K562 (cell line): ENCODE measurements around the gene PITPNM1. TPM values are rescaled to one million over a fixed set of nuclear protein-coding genes. Genes with fewer than 3 reads are reported as not detected.

ENCODE experiments used
- CTBP1 ChIP-seq: fragments of 450-650 bp; IDR thresholded peaks from 2 replicates; pipeline ENCODE4 v1.6.1; 2016; ENCODE audit warnings: borderline replicate concordance
- DIDO1 ChIP-seq: fragments of 450-650 bp; IDR thresholded peaks from 2 replicates; pipeline ENCODE4 v1.6.1; 2016; ENCODE audit warnings: low read depth, missing biosample characterization, missing genetic modification characterization
- FOXP1 ChIP-seq: sonication (generic); formaldehyde crosslinking; IDR thresholded peaks from 2 replicates; pipeline ENCODE4 v1.8.0; 2022; ENCODE audit warnings: mild to moderate bottlenecking, missing genetic modification reagents
- GATA2 ChIP-seq: sonication (generic); formaldehyde crosslinking; IDR thresholded peaks from 2 replicates; pipeline ENCODE4 v1.4.0; 2020; ENCODE audit warnings: mild to moderate bottlenecking, missing genetic modification reagents
- JUND ChIP-seq, 2 experiments: IDR thresholded peaks; 2 replicates in 1 of 2; 3 replicates in 1 of 2; pipeline ENCODE4 v1.6.1; 2011; ENCODE audit warnings: borderline replicate concordance in 2 of 2, low read depth in 2 of 2, low read length in 2 of 2, improper control_type of control experiment in 1 of 2, missing biosample characterization in 1 of 2, missing genetic modification characterization in 1 of 2, missing genetic modification reagents in 1 of 2
- KHSRP ChIP-seq: fragments of 450-650 bp; IDR thresholded peaks from 2 replicates; pipeline ENCODE4 v1.6.1; 2017
- L3MBTL2 ChIP-seq: fragments of 450-650 bp; IDR thresholded peaks from 2 replicates; pipeline ENCODE4 v1.6.1; 2016; ENCODE audit warnings: mild to moderate bottlenecking, moderate library complexity
- RFX5 ChIP-seq: IDR thresholded peaks from 2 replicates; pipeline ENCODE4 v1.6.1; 2011; ENCODE audit warnings: low read depth, mild to moderate bottlenecking, improper control_type of control experiment, low read length
- RFX7 ChIP-seq: fragments of 250-450 bp; sonication (Bioruptor Pico); IDR thresholded peaks from 2 replicates; pipeline ENCODE4 v1.5.1; 2021; ENCODE audit warnings: mild to moderate bottlenecking
- SMAD4 ChIP-seq: fragments of 250-450 bp; sonication (Bioruptor Pico); conservative IDR thresholded peaks from 2 replicates; pipeline ENCODE4 v1.8.0; 2021; ENCODE audit warnings: inconsistent platforms, mild to moderate bottlenecking, moderate library complexity
- SMARCA4 ChIP-seq: fragments of 450-650 bp; IDR thresholded peaks from 2 replicates; pipeline ENCODE4 v1.6.1; 2016
- TCF3 ChIP-seq: sonication (generic); formaldehyde crosslinking; IDR thresholded peaks from 2 replicates; pipeline ENCODE4 v1.4.0; 2020; ENCODE audit warnings: mild to moderate bottlenecking, missing genetic modification reagents
- ZNF146 ChIP-seq: IDR thresholded peaks from one replicate; pipeline ENCODE4 v1.6.1; 2018; ENCODE audit warnings: missing compliant biosample characterization; ENCODE audit not compliant: unreplicated experiment
- ZNF282 ChIP-seq: sonication (generic); formaldehyde crosslinking; IDR thresholded peaks from 2 replicates; pipeline ENCODE4 v1.8.1; 2023; ENCODE audit warnings: missing genetic modification reagents
- ZNF507 ChIP-seq: conservative IDR thresholded peaks from 2 replicates; pipeline ENCODE4 v1.6.1; 2017; ENCODE audit warnings: missing genetic modification characterization, missing compliant biosample characterization
- polyA plus RNA-seq, 8 experiments: library from polyadenylated mRNA; depleted of rRNA in 4 of 8; stranded (reverse) in 5 of 8; unstranded in 3 of 8; fragments of >200 nt; fragmentation: Nextera tagmentation in 2 of 8; fragmentation: Illumina TruSeq in 1 of 8; extraction: Ambion mirVana in 2 of 8; extraction: Trizol in 1 of 8; gene quantifications; 2 replicates each; pipeline versions ENCODE4 v1.2.1 to v1.2.3, GENCODE V29; 2011 to 2014; ENCODE audit warnings: inconsistent platforms in 1 of 8, missing spikeins in 1 of 8
- total RNA-seq, 7 experiments: library from RNA; depleted of rRNA in 6 of 7; stranded (reverse); fragments of >200 nt in 6 of 7; fragmentation: Illumina TruSeq in 2 of 7; extraction: Trizol in 2 of 7; gene quantifications; 2 replicates each; pipeline versions ENCODE4 v1.2.1 to v1.2.3, GENCODE V29; 2011 to 2021; ENCODE audit warnings: low replicate concordance in 1 of 7
- TF ChIP-seq, protein P1 (sequence below), 2 experiments: IDR thresholded peaks; 2 replicates each; pipeline ENCODE4 v1.6.1; 2012; ENCODE audit warnings: improper control_type of control experiment in 2 of 2, low read depth in 2 of 2, low read length in 2 of 2, borderline replicate concordance in 1 of 2
- TF ChIP-seq, protein P2 (sequence below): fragments of 250-450 bp; sonication (Bioruptor Pico); IDR thresholded peaks from 2 replicates; pipeline ENCODE4 v1.6.1; 2021; ENCODE audit warnings: mild to moderate bottlenecking
- TF ChIP-seq, protein P3 (sequence below): IDR thresholded peaks from 2 replicates; pipeline ENCODE4 v1.6.1; 2011; ENCODE audit warnings: borderline replicate concordance, low read depth, mild to moderate bottlenecking, moderate library complexity, low read length; ENCODE audit not compliant: insufficient read depth, poor library complexity, severe bottlenecking
- TF ChIP-seq, protein P4 (sequence below): fragments of 250-450 bp; sonication (Bioruptor Pico); IDR thresholded peaks from 2 replicates; pipeline ENCODE4 v1.4.0; 2020; ENCODE audit warnings: mild to moderate bottlenecking, moderate library complexity
- TF ChIP-seq, protein P5 (sequence below): fragments of 250-450 bp; sonication (Bioruptor Pico); IDR thresholded peaks from 2 replicates; pipeline ENCODE4 v1.4.0; 2020

The PITPNM1 gene
- total and polyA plus RNA-seq, 9 of the 15 experiments (the other 6 are each of a cell fraction or from before 2014, with no cell fraction given): 0.11 to 53.7 (median 16.0) TPM

DNA sequence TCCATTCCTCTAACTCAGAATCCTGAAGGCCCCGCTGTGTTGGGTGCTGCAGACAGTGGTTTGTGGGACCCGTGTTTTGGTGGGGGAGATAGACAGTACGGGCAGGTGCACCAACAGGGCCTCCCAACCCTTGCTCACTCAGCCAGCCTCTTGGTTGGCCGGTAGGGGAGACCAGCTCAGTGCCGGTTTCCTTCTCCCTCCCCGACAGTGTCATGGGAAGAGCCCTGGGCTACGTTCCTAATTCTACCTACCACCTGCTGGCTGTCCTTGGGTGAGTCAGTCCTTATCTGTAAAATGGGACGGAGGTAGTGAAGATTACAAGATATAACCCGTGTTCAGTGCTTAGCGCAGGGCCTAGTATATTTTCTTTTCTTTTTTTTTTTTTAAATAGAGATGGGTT, 42.0 kb downstream of the PITPNM1 start (continued):
- TF ChIP-seq GATA2 (CRISPR knock-in tag) (peak; percentile 69), RFX7 (CRISPR knock-in tag) (no peak), SMAD4 (CRISPR knock-in tag) (peak; percentile 8; the same call in 1 of the 2 replicates), ZNF146 (CRISPR knock-in tag) (no peak), SMARCA4 (peak; percentile 48; the same call in 1 of the 2 replicates), JUND (IDR thresholded peaks at IDR 0.05; ENCODE audit: borderline replicate concordance, low read depth, low read length) (peak; percentile 77), JUND (tag; IDR thresholded peaks at IDR 0.05; ENCODE audit: borderline replicate concordance, low read depth, low read length) (peak; percentile 65; the same call in 1 of the 3 replicates), RFX5 (no peak), L3MBTL2 (no peak), CTBP1 (0 out of 2 replicates have a peak, but pooled peaks have one; percentile 22), ZNF507 (no peak), KHSRP (no peak), TCF3 (0 out of 2 replicates have a peak, but pooled peaks have one; percentile 10), ZNF282 (no peak), FOXP1 (CRISPR knock-in tag) (no peak), DIDO1 (tag) (no peak)
- TF ChIP-seq, protein P1, sequence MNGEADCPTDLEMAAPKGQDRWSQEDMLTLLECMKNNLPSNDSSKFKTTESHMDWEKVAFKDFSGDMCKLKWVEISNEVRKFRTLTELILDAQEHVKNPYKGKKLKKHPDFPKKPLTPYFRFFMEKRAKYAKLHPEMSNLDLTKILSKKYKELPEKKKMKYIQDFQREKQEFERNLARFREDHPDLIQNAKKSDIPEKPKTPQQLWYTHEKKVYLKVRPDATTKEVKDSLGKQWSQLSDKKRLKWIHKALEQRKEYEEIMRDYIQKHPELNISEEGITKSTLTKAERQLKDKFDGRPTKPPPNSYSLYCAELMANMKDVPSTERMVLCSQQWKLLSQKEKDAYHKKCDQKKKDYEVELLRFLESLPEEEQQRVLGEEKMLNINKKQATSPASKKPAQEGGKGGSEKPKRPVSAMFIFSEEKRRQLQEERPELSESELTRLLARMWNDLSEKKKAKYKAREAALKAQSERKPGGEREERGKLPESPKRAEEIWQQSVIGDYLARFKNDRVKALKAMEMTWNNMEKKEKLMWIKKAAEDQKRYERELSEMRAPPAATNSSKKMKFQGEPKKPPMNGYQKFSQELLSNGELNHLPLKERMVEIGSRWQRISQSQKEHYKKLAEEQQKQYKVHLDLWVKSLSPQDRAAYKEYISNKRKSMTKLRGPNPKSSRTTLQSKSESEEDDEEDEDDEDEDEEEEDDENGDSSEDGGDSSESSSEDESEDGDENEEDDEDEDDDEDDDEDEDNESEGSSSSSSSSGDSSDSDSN (IDR thresholded peaks at IDR 0.05; ENCODE audit: borderline replicate concordance in 1 of 2, low read depth in 2 of 2, low read length in 2 of 2): no peak
- TF ChIP-seq, protein P2, sequence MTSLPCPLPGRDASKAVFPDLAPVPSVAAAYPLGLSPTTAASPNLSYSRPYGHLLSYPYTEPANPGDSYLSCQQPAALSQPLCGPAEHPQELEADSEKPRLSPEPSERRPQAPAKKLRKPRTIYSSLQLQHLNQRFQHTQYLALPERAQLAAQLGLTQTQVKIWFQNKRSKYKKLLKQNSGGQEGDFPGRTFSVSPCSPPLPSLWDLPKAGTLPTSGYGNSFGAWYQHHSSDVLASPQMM (CRISPR knock-in tag): no peak
- TF ChIP-seq, protein P3, sequence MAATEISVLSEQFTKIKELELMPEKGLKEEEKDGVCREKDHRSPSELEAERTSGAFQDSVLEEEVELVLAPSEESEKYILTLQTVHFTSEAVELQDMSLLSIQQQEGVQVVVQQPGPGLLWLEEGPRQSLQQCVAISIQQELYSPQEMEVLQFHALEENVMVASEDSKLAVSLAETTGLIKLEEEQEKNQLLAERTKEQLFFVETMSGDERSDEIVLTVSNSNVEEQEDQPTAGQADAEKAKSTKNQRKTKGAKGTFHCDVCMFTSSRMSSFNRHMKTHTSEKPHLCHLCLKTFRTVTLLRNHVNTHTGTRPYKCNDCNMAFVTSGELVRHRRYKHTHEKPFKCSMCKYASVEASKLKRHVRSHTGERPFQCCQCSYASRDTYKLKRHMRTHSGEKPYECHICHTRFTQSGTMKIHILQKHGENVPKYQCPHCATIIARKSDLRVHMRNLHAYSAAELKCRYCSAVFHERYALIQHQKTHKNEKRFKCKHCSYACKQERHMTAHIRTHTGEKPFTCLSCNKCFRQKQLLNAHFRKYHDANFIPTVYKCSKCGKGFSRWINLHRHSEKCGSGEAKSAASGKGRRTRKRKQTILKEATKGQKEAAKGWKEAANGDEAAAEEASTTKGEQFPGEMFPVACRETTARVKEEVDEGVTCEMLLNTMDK: peak; percentile 20
- TF ChIP-seq, protein P4, sequence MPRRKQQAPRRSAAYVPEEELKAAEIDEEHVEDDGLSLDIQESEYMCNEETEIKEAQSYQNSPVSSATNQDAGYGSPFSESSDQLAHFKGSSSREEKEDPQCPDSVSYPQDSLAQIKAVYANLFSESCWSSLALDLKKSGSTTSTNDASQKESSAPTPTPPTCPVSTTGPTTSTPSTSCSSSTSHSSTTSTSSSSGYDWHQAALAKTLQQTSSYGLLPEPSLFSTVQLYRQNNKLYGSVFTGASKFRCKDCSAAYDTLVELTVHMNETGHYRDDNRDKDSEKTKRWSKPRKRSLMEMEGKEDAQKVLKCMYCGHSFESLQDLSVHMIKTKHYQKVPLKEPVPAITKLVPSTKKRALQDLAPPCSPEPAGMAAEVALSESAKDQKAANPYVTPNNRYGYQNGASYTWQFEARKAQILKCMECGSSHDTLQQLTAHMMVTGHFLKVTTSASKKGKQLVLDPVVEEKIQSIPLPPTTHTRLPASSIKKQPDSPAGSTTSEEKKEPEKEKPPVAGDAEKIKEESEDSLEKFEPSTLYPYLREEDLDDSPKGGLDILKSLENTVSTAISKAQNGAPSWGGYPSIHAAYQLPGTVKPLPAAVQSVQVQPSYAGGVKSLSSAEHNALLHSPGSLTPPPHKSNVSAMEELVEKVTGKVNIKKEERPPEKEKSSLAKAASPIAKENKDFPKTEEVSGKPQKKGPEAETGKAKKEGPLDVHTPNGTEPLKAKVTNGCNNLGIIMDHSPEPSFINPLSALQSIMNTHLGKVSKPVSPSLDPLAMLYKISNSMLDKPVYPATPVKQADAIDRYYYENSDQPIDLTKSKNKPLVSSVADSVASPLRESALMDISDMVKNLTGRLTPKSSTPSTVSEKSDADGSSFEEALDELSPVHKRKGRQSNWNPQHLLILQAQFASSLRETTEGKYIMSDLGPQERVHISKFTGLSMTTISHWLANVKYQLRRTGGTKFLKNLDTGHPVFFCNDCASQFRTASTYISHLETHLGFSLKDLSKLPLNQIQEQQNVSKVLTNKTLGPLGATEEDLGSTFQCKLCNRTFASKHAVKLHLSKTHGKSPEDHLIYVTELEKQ (CRISPR knock-in tag): no peak
- TF ChIP-seq, protein P5, sequence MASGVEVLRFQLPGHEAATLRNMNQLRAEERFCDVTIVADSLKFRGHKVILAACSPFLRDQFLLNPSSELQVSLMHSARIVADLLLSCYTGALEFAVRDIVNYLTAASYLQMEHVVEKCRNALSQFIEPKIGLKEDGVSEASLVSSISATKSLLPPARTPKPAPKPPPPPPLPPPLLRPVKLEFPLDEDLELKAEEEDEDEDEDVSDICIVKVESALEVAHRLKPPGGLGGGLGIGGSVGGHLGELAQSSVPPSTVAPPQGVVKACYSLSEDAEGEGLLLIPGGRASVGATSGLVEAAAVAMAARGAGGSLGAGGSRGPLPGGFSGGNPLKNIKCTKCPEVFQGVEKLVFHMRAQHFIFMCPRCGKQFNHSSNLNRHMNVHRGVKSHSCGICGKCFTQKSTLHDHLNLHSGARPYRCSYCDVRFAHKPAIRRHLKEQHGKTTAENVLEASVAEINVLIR (CRISPR knock-in tag): no peak
